HL-60 (cell line): Measurements from ENCODE around the gene BPIFB6.

Source experiments
- DNase-seq, 2 experiments: peaks; one replicate each; pipeline ENCODE4 v3.0.0-alpha.2; 2010 to 2020; ENCODE audit warnings: low read depth in 1 of 2, low spot score in 1 of 2
- H3K27ac ChIP-seq: fragments of 250-450 bp; sonication (Bioruptor Pico); replicated peaks from 2 replicates; pipeline ENCODE4 v1.5.1; 2020; ENCODE audit warnings: mild to moderate bottlenecking, moderate library complexity
- H3K27me3 ChIP-seq: fragments of 250-450 bp; sonication (Bioruptor Pico); 2 replicates; pipeline ENCODE4 v1.5.1; 2021; ENCODE audit warnings: mild to moderate bottlenecking, moderate library complexity; ENCODE audit not compliant: insufficient read depth, poor library complexity, severe bottlenecking
- H3K4me3 ChIP-seq: replicated peaks from 2 replicates; pipeline ENCODE4 v1.5.1; 2011; ENCODE audit warnings: mild to moderate bottlenecking, control low read depth, low read length; ENCODE audit not compliant: insufficient read depth
- GABPA ChIP-seq: IDR thresholded peaks from 2 replicates; pipeline ENCODE4 v1.6.1; 2012; ENCODE audit warnings: low read depth
- POLR2AphosphoS5 ChIP-seq: IDR thresholded peaks from 2 replicates; pipeline ENCODE4 v1.6.1; 2012; ENCODE audit warnings: low read depth
- SPI1 ChIP-seq: IDR thresholded peaks from 2 replicates; pipeline ENCODE4 v1.6.1; 2012; ENCODE audit warnings: low read depth, mild to moderate bottlenecking, borderline replicate concordance
- TF ChIP-seq, protein P1 (sequence below): IDR thresholded peaks from one replicate; pipeline ENCODE4 v1.5.1; 2011; ENCODE audit warnings: low read length, control low read depth, inconsistent platforms; ENCODE audit not compliant: insufficient read depth
- TF ChIP-seq, protein P2 (sequence below): IDR thresholded peaks from 2 replicates; pipeline ENCODE4 v1.6.1; 2012; ENCODE audit warnings: low read depth; ENCODE audit not compliant: insufficient replicate concordance

Gene BPIFB6

DNA sequence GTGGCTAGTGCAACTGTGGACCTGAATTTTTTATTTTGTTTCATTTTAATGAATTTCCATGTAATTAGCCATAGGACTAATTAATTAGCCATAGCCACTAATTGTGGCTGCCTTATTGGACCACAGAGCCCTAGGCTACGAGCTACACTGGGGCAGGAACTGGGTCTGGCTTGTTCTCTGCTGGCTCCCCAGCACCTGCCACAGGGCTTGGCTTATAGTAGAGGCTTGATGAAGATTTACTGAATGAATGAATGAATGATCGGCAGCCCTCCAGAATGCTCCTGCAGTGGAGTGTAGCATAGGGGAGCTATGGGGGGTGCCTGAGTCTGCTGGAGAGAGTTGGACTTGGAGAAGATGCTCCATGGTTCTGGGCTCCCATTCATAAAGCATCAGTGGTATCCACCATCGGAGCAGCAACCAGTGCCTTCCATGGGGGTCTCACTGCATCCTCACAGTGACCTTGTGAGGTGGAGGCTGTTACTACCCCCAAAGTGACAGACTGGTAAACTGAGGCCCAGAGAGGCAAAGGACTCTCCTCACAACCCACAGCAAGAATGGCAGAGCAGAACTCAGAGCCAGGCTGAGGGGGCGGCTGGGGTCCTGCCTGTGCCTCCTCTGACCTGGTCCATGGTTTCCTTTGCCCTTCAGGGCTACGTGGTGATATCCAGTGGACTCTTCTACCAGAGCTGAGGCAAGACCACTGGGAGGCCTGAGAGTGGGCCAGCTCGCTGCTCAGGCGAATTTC is 8.6 kb upstream of the BPIFB6 start:
- no peak for DNase-seq
- no peak for TF ChIP-seq SPI1
- TF ChIP-seq GABPA, result no peak
- TF ChIP-seq, protein P1, sequence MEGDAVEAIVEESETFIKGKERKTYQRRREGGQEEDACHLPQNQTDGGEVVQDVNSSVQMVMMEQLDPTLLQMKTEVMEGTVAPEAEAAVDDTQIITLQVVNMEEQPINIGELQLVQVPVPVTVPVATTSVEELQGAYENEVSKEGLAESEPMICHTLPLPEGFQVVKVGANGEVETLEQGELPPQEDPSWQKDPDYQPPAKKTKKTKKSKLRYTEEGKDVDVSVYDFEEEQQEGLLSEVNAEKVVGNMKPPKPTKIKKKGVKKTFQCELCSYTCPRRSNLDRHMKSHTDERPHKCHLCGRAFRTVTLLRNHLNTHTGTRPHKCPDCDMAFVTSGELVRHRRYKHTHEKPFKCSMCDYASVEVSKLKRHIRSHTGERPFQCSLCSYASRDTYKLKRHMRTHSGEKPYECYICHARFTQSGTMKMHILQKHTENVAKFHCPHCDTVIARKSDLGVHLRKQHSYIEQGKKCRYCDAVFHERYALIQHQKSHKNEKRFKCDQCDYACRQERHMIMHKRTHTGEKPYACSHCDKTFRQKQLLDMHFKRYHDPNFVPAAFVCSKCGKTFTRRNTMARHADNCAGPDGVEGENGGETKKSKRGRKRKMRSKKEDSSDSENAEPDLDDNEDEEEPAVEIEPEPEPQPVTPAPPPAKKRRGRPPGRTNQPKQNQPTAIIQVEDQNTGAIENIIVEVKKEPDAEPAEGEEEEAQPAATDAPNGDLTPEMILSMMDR, result no peak
- no peak for TF ChIP-seq POLR2AphosphoS5
- TF ChIP-seq, protein P2, sequence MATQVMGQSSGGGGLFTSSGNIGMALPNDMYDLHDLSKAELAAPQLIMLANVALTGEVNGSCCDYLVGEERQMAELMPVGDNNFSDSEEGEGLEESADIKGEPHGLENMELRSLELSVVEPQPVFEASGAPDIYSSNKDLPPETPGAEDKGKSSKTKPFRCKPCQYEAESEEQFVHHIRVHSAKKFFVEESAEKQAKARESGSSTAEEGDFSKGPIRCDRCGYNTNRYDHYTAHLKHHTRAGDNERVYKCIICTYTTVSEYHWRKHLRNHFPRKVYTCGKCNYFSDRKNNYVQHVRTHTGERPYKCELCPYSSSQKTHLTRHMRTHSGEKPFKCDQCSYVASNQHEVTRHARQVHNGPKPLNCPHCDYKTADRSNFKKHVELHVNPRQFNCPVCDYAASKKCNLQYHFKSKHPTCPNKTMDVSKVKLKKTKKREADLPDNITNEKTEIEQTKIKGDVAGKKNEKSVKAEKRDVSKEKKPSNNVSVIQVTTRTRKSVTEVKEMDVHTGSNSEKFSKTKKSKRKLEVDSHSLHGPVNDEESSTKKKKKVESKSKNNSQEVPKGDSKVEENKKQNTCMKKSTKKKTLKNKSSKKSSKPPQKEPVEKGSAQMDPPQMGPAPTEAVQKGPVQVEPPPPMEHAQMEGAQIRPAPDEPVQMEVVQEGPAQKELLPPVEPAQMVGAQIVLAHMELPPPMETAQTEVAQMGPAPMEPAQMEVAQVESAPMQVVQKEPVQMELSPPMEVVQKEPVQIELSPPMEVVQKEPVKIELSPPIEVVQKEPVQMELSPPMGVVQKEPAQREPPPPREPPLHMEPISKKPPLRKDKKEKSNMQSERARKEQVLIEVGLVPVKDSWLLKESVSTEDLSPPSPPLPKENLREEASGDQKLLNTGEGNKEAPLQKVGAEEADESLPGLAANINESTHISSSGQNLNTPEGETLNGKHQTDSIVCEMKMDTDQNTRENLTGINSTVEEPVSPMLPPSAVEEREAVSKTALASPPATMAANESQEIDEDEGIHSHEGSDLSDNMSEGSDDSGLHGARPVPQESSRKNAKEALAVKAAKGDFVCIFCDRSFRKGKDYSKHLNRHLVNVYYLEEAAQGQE, result no peak
- H3K4me3 ChIP-seq, result no peak overlapping the region
- no peaks in the 10 kb centered on the region for H3K27me3 ChIP-seq
- H3K27ac ChIP-seq, result no peak overlapping the region

- Histone ChIP-seq H3K27ac (no peak overlapping the region), H3K4me3 (no peak overlapping the region), H3K27me3 (no peaks in the 10 kb centered on the region)
- no peak for DNase-seq
- TF ChIP-seq, protein P2, result no peak
- TF ChIP-seq POLR2AphosphoS5 (no peak), GABPA (no peak), SPI1 (no peak)
- TF ChIP-seq, protein P1, result no peak
These were observed 7.8 kb upstream of the BPIFB6 start for GRCh38 chr20:33023439-33024242.

- Histone ChIP-seq H3K27ac (no peak overlapping the region), H3K4me3 (no peak overlapping the region), H3K27me3 (no peaks in the 10 kb centered on the region)
- TF ChIP-seq POLR2AphosphoS5 (no peak), SPI1 (no peak), GABPA (no peak)
- TF ChIP-seq, protein P1, result no peak
- TF ChIP-seq, protein P2, result no peak
- DNase-seq, result no peak
These were observed 7.2 kb upstream of the BPIFB6 start for GRCh38 chr20:33024243-33024560.
